Neural progenitor cell (in vitro differentiated cells): ENCODE results near the gene USP7. TPM values are rescaled to one million over a fixed set of nuclear protein-coding genes. Genes with fewer than 3 reads are reported as not detected.

Experiments
- DNase-seq: peaks from one replicate; pipeline ENCODE4 v3.0.0-alpha.2; 2016; ENCODE audit warnings: low spot score
- H2AFZ ChIP-seq: fragments of 200-600 bp; sonication (generic); replicated peaks from 2 replicates; pipeline ENCODE4 v1.6.1; 2016; ENCODE audit warnings: antibody characterized with exemption
- H3F3A ChIP-seq: fragments of 200-600 bp; sonication (generic); 2 replicates; pipeline ENCODE4 v1.6.1; 2016; ENCODE audit warnings: antibody characterized with exemption, low read depth
- H3K27ac ChIP-seq: fragments of 200-600 bp; sonication (generic); 2 replicates; pipeline ENCODE4 v1.5.1; 2016; ENCODE audit warnings: mild to moderate bottlenecking
- H3K27me3 ChIP-seq: fragments of 200-600 bp; sonication (generic); 2 replicates; pipeline ENCODE4 v1.6.1; 2016; ENCODE audit warnings: mild to moderate bottlenecking, moderate library complexity
- H3K36me3 ChIP-seq: fragments of 200-600 bp; sonication (generic); 2 replicates; pipeline ENCODE4 v1.5.1; 2016
- H3K4me1 ChIP-seq: fragments of 200-600 bp; sonication (generic); 2 replicates; pipeline ENCODE4 v1.6.1; 2016; ENCODE audit warnings: mixed run types
- H3K4me2 ChIP-seq: fragments of 200-600 bp; sonication (generic); 2 replicates; pipeline ENCODE4 v1.6.1; 2016
- H3K4me3 ChIP-seq: fragments of 200-600 bp; sonication (generic); 2 replicates; pipeline ENCODE4 v1.5.1; 2016
- H3K79me2 ChIP-seq: fragments of 200-600 bp; sonication (generic); 2 replicates; pipeline ENCODE4 v1.6.1; 2016; ENCODE audit warnings: low read depth
- H3K9ac ChIP-seq: fragments of 200-600 bp; sonication (generic); 2 replicates; pipeline ENCODE4 v1.6.1; 2016
- H3K9me3 ChIP-seq: fragments of 200-600 bp; sonication (generic); 2 replicates; pipeline ENCODE4 v1.5.1; 2016; ENCODE audit warnings: low read depth
- H4K20me1 ChIP-seq: fragments of 200-600 bp; sonication (generic); 2 replicates; pipeline ENCODE4 v1.6.1; 2016; ENCODE audit warnings: low read depth
- H3K27ac Mint-ChIP-seq: 3 replicates; pipeline ENCODE4 v1.8.0; 2021; ENCODE audit warnings: mixed read lengths
- H3K27me3 Mint-ChIP-seq: 2 replicates; pipeline ENCODE4 v1.8.0; 2022; ENCODE audit warnings: low read depth, mild to moderate bottlenecking, inconsistent platforms, moderate library complexity, mixed read lengths; ENCODE audit not compliant: insufficient read depth
- H3K36me3 Mint-ChIP-seq: 3 replicates; pipeline ENCODE4 v1.8.0; 2021; ENCODE audit warnings: mixed read lengths
- H3K4me1 Mint-ChIP-seq: 3 replicates; pipeline ENCODE4 v1.8.0; 2021; ENCODE audit warnings: mixed read lengths
- H3K4me3 Mint-ChIP-seq: 3 replicates; pipeline ENCODE4 v1.8.0; 2021; ENCODE audit warnings: mild to moderate bottlenecking, moderate library complexity, mixed read lengths
- H3K9me3 Mint-ChIP-seq: 3 replicates; pipeline ENCODE4 v1.8.0; 2020; ENCODE audit warnings: mixed read lengths
- EZH2 ChIP-seq: fragments of 200-600 bp; sonication (generic); IDR thresholded peaks from 2 replicates; pipeline ENCODE4 v1.6.1; 2017; ENCODE audit warnings: antibody characterized with exemption, mild to moderate bottlenecking, moderate library complexity
- EZH2phosphoT487 ChIP-seq: fragments of 200-600 bp; sonication (generic); IDR thresholded peaks from 2 replicates; pipeline ENCODE4 v1.6.1; 2017; ENCODE audit warnings: antibody characterized with exemption
- total RNA-seq: library from RNA; depleted of rRNA; stranded (reverse); fragments of >200 nt; gene quantifications from 2 replicates; pipeline ENCODE4 v1.2.3, GENCODE V29; 2015; ENCODE audit warnings: low replicate concordance
- TF ChIP-seq, protein P1 (sequence below): fragments of 200-600 bp; sonication (generic); IDR thresholded peaks from 2 replicates; pipeline ENCODE4 v1.5.1; 2017; ENCODE audit warnings: antibody characterized with exemption, mild to moderate bottlenecking

Gene USP7
- total RNA-seq, 1 donor from 2014 or later: 90.3 TPM

- no peaks in the 10 kb centered on the region for H3K4me1 ChIP-seq
- TF ChIP-seq, protein P1, sequence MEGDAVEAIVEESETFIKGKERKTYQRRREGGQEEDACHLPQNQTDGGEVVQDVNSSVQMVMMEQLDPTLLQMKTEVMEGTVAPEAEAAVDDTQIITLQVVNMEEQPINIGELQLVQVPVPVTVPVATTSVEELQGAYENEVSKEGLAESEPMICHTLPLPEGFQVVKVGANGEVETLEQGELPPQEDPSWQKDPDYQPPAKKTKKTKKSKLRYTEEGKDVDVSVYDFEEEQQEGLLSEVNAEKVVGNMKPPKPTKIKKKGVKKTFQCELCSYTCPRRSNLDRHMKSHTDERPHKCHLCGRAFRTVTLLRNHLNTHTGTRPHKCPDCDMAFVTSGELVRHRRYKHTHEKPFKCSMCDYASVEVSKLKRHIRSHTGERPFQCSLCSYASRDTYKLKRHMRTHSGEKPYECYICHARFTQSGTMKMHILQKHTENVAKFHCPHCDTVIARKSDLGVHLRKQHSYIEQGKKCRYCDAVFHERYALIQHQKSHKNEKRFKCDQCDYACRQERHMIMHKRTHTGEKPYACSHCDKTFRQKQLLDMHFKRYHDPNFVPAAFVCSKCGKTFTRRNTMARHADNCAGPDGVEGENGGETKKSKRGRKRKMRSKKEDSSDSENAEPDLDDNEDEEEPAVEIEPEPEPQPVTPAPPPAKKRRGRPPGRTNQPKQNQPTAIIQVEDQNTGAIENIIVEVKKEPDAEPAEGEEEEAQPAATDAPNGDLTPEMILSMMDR: no peak
- TF ChIP-seq EZH2phosphoT487 (no peak), EZH2 (no peak)
- H2AFZ ChIP-seq: no peak overlapping the region
- Mint-ChIP-seq H3K27ac (peak overlapping the region; percentile 64), H3K36me3 (peaks cover 32% of the 10 kb centered on the region), H3K27me3 (peaks cover 7% of the 10 kb centered on the region), H3K9me3 (no peaks in the 10 kb centered on the region), H3K4me1 (peaks cover 11% of the 10 kb centered on the region), H3K4me3 (peak overlapping the region; percentile 34)
- H4K20me1 ChIP-seq: peaks cover 19% of the 10 kb centered on the region
- H3K27me3 ChIP-seq: no peaks in the 10 kb centered on the region
- H3K36me3 ChIP-seq: no peaks in the 10 kb centered on the region
- no peak overlapping the region for H3K27ac ChIP-seq
- no peak overlapping the region for H3K4me3 ChIP-seq
- peaks cover 15% of the 10 kb centered on the region for H3K79me2 ChIP-seq
- no peaks in the 10 kb centered on the region for H3K9me3 ChIP-seq
- DNase-seq: no peak
- H3K9ac ChIP-seq: no peak overlapping the region
- peaks cover 23% of the 10 kb centered on the region for H3F3A ChIP-seq
- no peak overlapping the region for H3K4me2 ChIP-seq
Observed at GRCh38 chr16:8849411-8850011, 114.2 kb downstream of the USP7 start.

DNA sequence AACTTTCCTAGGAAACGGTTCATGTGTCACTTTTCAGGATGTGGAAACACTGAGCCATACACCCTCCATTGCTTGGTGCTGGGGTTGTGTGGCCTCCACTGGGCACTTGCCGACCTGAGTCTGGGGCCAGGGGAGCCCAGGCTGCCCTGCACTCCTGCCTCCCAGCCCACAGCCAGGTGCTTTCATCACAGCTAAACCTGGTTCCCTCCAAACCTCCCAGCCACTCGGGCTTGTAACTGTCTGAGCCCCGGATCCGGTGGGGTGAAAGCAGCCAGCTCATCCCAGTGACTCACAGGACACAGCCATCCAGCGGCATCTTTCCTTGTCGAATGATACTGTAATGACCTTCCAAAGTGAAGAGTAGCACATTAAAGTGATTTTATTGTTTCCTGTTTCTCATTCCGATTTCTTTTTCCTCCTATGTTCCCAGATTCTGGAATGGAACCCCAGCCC lies 114.7 kb downstream of the USP7 start:
- Mint-ChIP-seq H3K9me3 (no peaks in the 10 kb centered on the region), H3K36me3 (peaks cover 33% of the 10 kb centered on the region), H3K4me3 (peak overlapping the region; percentile 34), H3K27me3 (peaks cover 7% of the 10 kb centered on the region), H3K4me1 (peaks cover 11% of the 10 kb centered on the region), H3K27ac (peak overlapping the region; percentile 64)
- H2AFZ ChIP-seq: no peak overlapping the region
- H3F3A ChIP-seq: peaks cover 23% of the 10 kb centered on the region
- H3K4me3 ChIP-seq: no peak overlapping the region
- no peaks in the 10 kb centered on the region for H3K27me3 ChIP-seq
- H3K9ac ChIP-seq: no peak overlapping the region
- no peaks in the 10 kb centered on the region for H3K36me3 ChIP-seq
- H3K79me2 ChIP-seq: peaks cover 15% of the 10 kb centered on the region
- no peaks in the 10 kb centered on the region for H3K4me1 ChIP-seq
- no peak overlapping the region for H3K4me2 ChIP-seq
- H3K9me3 ChIP-seq: no peaks in the 10 kb centered on the region
- H4K20me1 ChIP-seq: peaks cover 14% of the 10 kb centered on the region
- no peak for DNase-seq
- TF ChIP-seq, protein P1: no peak
- no peak for TF ChIP-seq EZH2phosphoT487
- no peak for TF ChIP-seq EZH2
- no peak overlapping the region for H3K27ac ChIP-seq

DNA sequence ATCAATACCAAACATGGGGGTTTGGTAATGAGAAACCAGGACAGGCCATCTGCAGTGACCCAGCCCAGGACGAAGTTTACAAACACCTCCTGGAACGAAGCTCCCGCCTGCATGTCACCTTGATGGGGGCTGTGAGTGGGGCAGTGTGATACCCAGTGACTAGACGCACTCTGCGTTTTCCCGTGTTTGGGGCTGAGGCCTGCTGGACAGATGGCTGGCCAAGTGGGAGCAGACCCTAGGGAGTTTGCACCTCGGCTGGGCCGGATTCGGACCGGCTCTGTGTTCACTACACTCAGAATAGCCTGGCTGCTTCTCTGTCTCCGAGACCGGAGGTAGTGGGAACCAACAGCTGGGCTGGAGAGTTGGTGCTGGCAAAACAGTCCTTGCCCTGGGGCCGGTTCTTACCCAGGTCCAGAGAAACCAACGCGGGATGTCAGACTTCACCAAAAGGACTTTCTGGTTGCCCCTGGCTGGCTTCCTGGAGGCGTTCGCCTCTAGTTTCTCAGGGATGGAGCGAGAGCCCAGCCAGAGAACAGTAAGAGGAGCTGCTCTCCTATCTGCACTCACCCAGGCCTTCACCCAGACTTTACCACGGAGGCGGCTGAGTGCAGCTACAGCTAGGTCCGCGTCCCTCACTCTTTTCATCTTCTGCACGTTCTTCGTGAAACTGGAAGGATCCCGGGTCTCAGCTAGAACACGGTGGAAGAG lies 115.3 kb downstream of the USP7 start:
- H3K27ac Mint-ChIP-seq: no peak overlapping the region

More for the DNA sequence above, 115.3 kb downstream of the USP7 start:
- H3K9ac ChIP-seq: no peak overlapping the region
- Mint-ChIP-seq H3K36me3 (peaks cover 34% of the 10 kb centered on the region), H3K9me3 (no peaks in the 10 kb centered on the region), H3K27me3 (peaks cover 7% of the 10 kb centered on the region), H3K4me1 (peaks cover 11% of the 10 kb centered on the region), H3K4me3 (no peak overlapping the region)
- TF ChIP-seq EZH2phosphoT487 (no peak), EZH2 (no peak)
- TF ChIP-seq, protein P1: no peak
- peaks cover 23% of the 10 kb centered on the region for H3F3A ChIP-seq
- no peaks in the 10 kb centered on the region for H3K4me1 ChIP-seq
- H3K4me2 ChIP-seq: no peak overlapping the region
- DNase-seq: no peak
- H3K79me2 ChIP-seq: peaks cover 15% of the 10 kb centered on the region
- H2AFZ ChIP-seq: no peak overlapping the region
- H3K36me3 ChIP-seq: no peaks in the 10 kb centered on the region
- H4K20me1 ChIP-seq: peaks cover 10% of the 10 kb centered on the region
- no peak overlapping the region for H3K4me3 ChIP-seq
- H3K9me3 ChIP-seq: no peaks in the 10 kb centered on the region
- H3K27ac ChIP-seq: no peak overlapping the region
- H3K27me3 ChIP-seq: no peaks in the 10 kb centered on the region
